ENCODE results near the gene SPTBN1. TPM values are rescaled to one million over a fixed set of nuclear protein-coding genes. Genes with fewer than 3 reads are reported as not detected.

SPTBN1 gene
- total and polyA plus RNA-seq, 9 of the 15 experiments (the other 6 are each of a cell fraction or from before 2014, with no cell fraction given) = 8.9 to 66.8 (median 31.4) TPM

- FAIRE-seq (no peak), DNase-seq (ENCODE audit: extremely low read depth in 1 of 4, low spot score in 3 of 4) (peak in 1 of 4 experiments; percentile 26), ATAC-seq (no peak)
- CTCF ChIA-PET (ENCODE audit: low intra/inter-chr PET ratio) = no interaction called here
- Histone ChIP-seq H3K27ac (ENCODE audit: extremely low read depth, low read depth, low read length) (no peak overlapping the region), H3K9me3 (replicated peaks; ENCODE audit: control insufficient read depth, insufficient read depth, low read depth, low read length) (no peaks in the 10 kb centered on the region), H3K27me3 (ENCODE audit: control insufficient read depth in 2 of 2, insufficient read depth in 2 of 2, low read length in 2 of 2) (no peaks in the 10 kb centered on the region), H2AFZ (ENCODE audit: low read depth, low read length) (no peak overlapping the region), H3K79me2 (ENCODE audit: control insufficient read depth, insufficient read depth, low read length) (peaks cover 85% of the 10 kb centered on the region), H3K4me1 (replicated peaks in 1 of 2; ENCODE audit: control insufficient read depth in 2 of 2, insufficient read depth in 2 of 2, low read length in 2 of 2) (peaks cover 14 to 52% of the 10 kb centered on the region in 2 experiments), H3K36me3 (ENCODE audit: control insufficient read depth, insufficient read depth, low read length) (peaks cover 8% of the 10 kb centered on the region; the same call in 1 of the 3 replicates), H3K4me2 (ENCODE audit: insufficient read depth, low read length) (no peak overlapping the region), H4K20me1 (replicated peaks; ENCODE audit: control insufficient read depth, insufficient read depth, low read length) (peaks cover 27% of the 10 kb centered on the region), H3K4me3 (no peak overlapping the region), H3K9ac (ENCODE audit: insufficient read depth in 1 of 2, low read depth in 2 of 2, low read length in 2 of 2) (no peak overlapping the region), H3K9me1 (ENCODE audit: control insufficient read depth, insufficient read depth, low read length) (peaks cover 6% of the 10 kb centered on the region)
- intact Hi-C loops (cut with micrococcal nuclease) = no loop called here
- in situ Hi-C loops (cut with MboI) = no loop called here
- WGBS (ENCODE audit: insufficient coverage, low coverage, missing lambda C conversion rate) = 35% methylated on average over 3 of the region's 3 CpGs
- POLR2A ChIA-PET = interaction anchor here (1.6 to 2.0 kb wide), 2 partner anchors 10 to 19 kb away, joined by 5 to 6 read pairs; no protein-coding TSS in a partner anchor
- BruUV-seq (replicated peaks) = no TSS peak
- TF ChIP-seq ZNF280B (CRISPR knock-in tag; IDR thresholded peaks at IDR 0.05) = no peak
- TF ChIP-seq TRIM24 (IDR thresholded peaks at IDR 0.05) = no peak
- TF ChIP-seq BHLHE40 (IDR thresholded peaks at IDR 0.05; ENCODE audit: low read length) = peak; percentile 43; the same call in 1 of the 2 replicates
- TF ChIP-seq NFE2 (IDR thresholded peaks at IDR 0.05; ENCODE audit: low read depth) = peak; percentile 32; the same call in 1 of the 2 replicates
- TF ChIP-seq DDX20 (tag; IDR thresholded peaks at IDR 0.05; ENCODE audit: low read depth) = no peak
- no peak for TF ChIP-seq BCL6 (CRISPR knock-in tag; IDR thresholded peaks at IDR 0.05)
- TF ChIP-seq JUNB (CRISPR knock-in tag; conservative IDR thresholded peaks at IDR 0.05) = no peak
- no peak for TF ChIP-seq STAT5A (IDR thresholded peaks at IDR 0.05; ENCODE audit: borderline replicate concordance, low read length)
- TF ChIP-seq ZNF318 (IDR thresholded peaks at IDR 0.05; ENCODE audit: borderline replicate concordance in 1 of 2, low read depth in 1 of 2) = 0 out of 4 replicates have a peak, but pooled peaks of 1 of the 2 experiments have one; percentile 35
- TF ChIP-seq KDM5B (IDR thresholded peaks at IDR 0.05; ENCODE audit: insufficient replicate concordance, low read depth, low read length) = no peak
- TF ChIP-seq NCOR1 (IDR thresholded peaks at IDR 0.05) = no peak
- no peak for TF ChIP-seq SMARCA5 (IDR thresholded peaks at IDR 0.05)
These were observed 120.9 kb downstream of the SPTBN1 start for GRCh38 chr2:54577035-54577434.

Data from K562 (cell line).